ENCODE results near the gene PTPN7.

The PTPN7 gene

GRCh38 chr1:202129453-202130296 lies 30.7 kb downstream of the PTPN7 start:
- no peak for TF ChIP-seq ZFX (IDR thresholded peaks at IDR 0.05)
- TF ChIP-seq CTCF (conservative IDR thresholded peaks at IDR 0.05): no peak
- H3K27ac ChIP-seq: no peak overlapping the region

GRCh38 chr1:202127836-202128622 lies 32.4 kb downstream of the PTPN7 start:
- no peak for TF ChIP-seq CTCF (conservative IDR thresholded peaks at IDR 0.05)
- no peak for TF ChIP-seq ZFX (IDR thresholded peaks at IDR 0.05)
- no peak overlapping the region for H3K27ac ChIP-seq

GRCh38 chr1:202127061-202127460 lies 33.3 kb downstream of the PTPN7 start:
- no peak overlapping the region for H3K27ac ChIP-seq
- TF ChIP-seq ZFX (IDR thresholded peaks at IDR 0.05): no peak
- no peak for TF ChIP-seq CTCF (conservative IDR thresholded peaks at IDR 0.05)

- H3K27ac ChIP-seq: no peak overlapping the region
- TF ChIP-seq CTCF (conservative IDR thresholded peaks at IDR 0.05) (no peak), ZFX (IDR thresholded peaks at IDR 0.05) (no peak)
These were observed 34.0 kb downstream of the PTPN7 start for GRCh38 chr1:202126426-202126825.

- no peak for TF ChIP-seq CTCF (conservative IDR thresholded peaks at IDR 0.05)
- TF ChIP-seq ZFX (IDR thresholded peaks at IDR 0.05): no peak
These were observed 34.8 kb downstream of the PTPN7 start for GRCh38 chr1:202125611-202126010.

GRCh38 chr1:202124142-202124541 lies 36.3 kb downstream of the PTPN7 start:
- no peak overlapping the region for H3K27ac ChIP-seq
- TF ChIP-seq ZFX (IDR thresholded peaks at IDR 0.05) (no peak), CTCF (conservative IDR thresholded peaks at IDR 0.05) (no peak)

More at GRCh38 chr1:202125611-202126010, 34.8 kb downstream of the PTPN7 start:
- H3K27ac ChIP-seq: no peak overlapping the region

GRCh38 chr1:202123336-202123813 lies 37.0 kb downstream of the PTPN7 start:
- no peak overlapping the region for H3K27ac ChIP-seq
- no peak for TF ChIP-seq ZFX (IDR thresholded peaks at IDR 0.05)

All from C4-2B (cell line).